ENCODE results near the gene SLC37A3. TPM values are rescaled to one million over a fixed set of nuclear protein-coding genes. Genes with fewer than 3 reads are reported as not detected.
"Not testable (repeated sequence)": the region's sequence is repeated elsewhere in the genome, so short reads cannot be mapped to it uniquely, and the experiment has no call there.

Gene SLC37A3
- total RNA-seq, 1 donor from 2014 or later: 71.0 TPM

DNA sequence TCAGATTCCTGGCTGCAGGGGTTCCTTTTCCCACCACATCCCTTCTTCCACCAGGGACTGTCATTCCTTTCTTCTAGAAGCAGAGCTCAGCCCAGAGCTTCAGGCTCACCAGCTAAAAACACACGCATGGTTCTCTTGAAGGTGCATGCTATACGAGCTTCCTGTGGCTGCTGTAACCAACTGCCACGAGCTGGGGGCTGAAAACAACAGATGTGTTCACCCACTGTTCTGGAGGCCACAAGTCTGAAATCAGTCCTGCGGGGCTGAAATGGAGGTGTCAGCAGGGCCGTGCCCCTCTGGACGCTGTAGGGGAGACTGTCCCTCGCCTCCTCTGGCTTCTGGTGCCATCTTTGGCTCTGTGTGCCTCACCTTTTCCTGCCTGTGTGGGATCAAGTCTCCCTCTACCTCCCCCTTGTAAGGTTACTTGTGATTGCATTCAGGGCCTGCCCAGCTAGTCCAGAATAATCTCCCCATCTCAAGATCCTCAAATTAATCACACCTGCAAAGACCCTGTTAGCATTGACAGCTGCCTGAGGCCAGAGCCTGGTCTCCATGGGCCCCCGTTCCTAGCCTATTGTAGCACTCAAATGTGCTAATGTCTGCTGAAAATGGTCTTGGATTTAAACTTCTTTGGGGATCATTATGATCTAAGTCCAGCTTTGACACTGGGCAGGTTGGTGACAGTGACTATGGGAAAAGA lies 19.3 kb upstream of the SLC37A3 start:
- no peak for FAIRE-seq

DNA sequence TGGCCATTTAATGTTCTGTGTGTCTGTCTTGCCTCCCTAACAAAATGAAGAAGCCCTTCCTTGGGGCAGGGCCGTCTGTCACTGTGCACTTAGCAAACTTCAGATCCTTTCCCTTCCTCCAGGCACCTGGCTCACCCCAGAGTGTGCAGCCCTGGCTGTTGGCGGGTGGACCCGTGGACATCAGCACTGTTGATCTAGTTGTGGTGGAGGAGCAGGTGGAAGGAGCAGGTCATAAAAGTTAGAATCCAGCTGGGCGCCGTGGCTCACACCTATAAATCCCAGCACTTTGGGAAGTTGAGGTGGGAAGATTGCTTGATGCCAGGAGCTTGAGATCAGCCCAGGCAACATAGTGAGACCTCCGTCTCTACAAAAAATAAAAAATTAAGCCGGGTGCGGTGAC lies 18.2 kb upstream of the SLC37A3 start:
- FAIRE-seq (no peak), DNase-seq (ENCODE audit: low read depth) (no peak)
- H3K4me2 ChIP-seq (ENCODE audit: low read length): no peak overlapping the region
- no peak overlapping the region for H3K27ac ChIP-seq (ENCODE audit: low read depth, low read length)
- H3K79me2 ChIP-seq (ENCODE audit: insufficient read depth, low read length): no peaks in the 10 kb centered on the region
- H3K27me3 ChIP-seq (ENCODE audit: insufficient read depth, low read length): peaks cover 2% of the 10 kb centered on the region
- H3K9ac ChIP-seq (ENCODE audit: low read length): no peak overlapping the region
- peak overlapping the region; percentile 1 for H3K27ac Mint-ChIP-seq (ENCODE audit: unreplicated experiment)
- no peaks in the 10 kb centered on the region for H3K9me3 ChIP-seq (ENCODE audit: insufficient read depth, low read depth, low read length)
- no peaks in the 10 kb centered on the region for H3K36me3 ChIP-seq (ENCODE audit: insufficient read depth, low read length)
- H3K4me1 ChIP-seq (ENCODE audit: insufficient read depth, low read length): no peaks in the 10 kb centered on the region
- TF ChIP-seq, protein P1, sequence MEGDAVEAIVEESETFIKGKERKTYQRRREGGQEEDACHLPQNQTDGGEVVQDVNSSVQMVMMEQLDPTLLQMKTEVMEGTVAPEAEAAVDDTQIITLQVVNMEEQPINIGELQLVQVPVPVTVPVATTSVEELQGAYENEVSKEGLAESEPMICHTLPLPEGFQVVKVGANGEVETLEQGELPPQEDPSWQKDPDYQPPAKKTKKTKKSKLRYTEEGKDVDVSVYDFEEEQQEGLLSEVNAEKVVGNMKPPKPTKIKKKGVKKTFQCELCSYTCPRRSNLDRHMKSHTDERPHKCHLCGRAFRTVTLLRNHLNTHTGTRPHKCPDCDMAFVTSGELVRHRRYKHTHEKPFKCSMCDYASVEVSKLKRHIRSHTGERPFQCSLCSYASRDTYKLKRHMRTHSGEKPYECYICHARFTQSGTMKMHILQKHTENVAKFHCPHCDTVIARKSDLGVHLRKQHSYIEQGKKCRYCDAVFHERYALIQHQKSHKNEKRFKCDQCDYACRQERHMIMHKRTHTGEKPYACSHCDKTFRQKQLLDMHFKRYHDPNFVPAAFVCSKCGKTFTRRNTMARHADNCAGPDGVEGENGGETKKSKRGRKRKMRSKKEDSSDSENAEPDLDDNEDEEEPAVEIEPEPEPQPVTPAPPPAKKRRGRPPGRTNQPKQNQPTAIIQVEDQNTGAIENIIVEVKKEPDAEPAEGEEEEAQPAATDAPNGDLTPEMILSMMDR (IDR thresholded peaks at IDR 0.05; ENCODE audit: insufficient read depth, low read depth, low read length): no peak
- TF ChIP-seq EZH2 (IDR thresholded peaks at IDR 0.05; ENCODE audit: insufficient read depth, low read length): no peak
- no peaks in the 10 kb centered on the region for H3K36me3 Mint-ChIP-seq (ENCODE audit: low read depth, unreplicated experiment)
- no peak overlapping the region for H3K4me3 ChIP-seq (ENCODE audit: insufficient read depth, low read depth, low read length)
- H2AFZ ChIP-seq (ENCODE audit: low read depth, low read length): no peak overlapping the region
- H3K9me3 Mint-ChIP-seq (ENCODE audit: unreplicated experiment): no peaks in the 10 kb centered on the region
- no peaks in the 10 kb centered on the region for H3K27me3 Mint-ChIP-seq (ENCODE audit: low read depth, unreplicated experiment)
- no peaks in the 10 kb centered on the region for H3K4me1 Mint-ChIP-seq (ENCODE audit: low read depth, unreplicated experiment)
- no peaks in the 10 kb centered on the region for H4K20me1 ChIP-seq (ENCODE audit: insufficient read depth, low read length)
- no peak overlapping the region for H3K4me3 Mint-ChIP-seq (ENCODE audit: unreplicated experiment)

More for the DNA sequence above, 19.3 kb upstream of the SLC37A3 start:
- Mint-ChIP-seq H3K4me3 (ENCODE audit: unreplicated experiment) (no peak overlapping the region), H3K9me3 (ENCODE audit: unreplicated experiment) (no peaks in the 10 kb centered on the region), H3K36me3 (ENCODE audit: low read depth, unreplicated experiment) (no peaks in the 10 kb centered on the region), H3K27me3 (ENCODE audit: low read depth, unreplicated experiment) (no peaks in the 10 kb centered on the region), H3K4me1 (ENCODE audit: low read depth, unreplicated experiment) (no peaks in the 10 kb centered on the region), H3K27ac (ENCODE audit: unreplicated experiment) (peak overlapping the region; percentile 31)
- Histone ChIP-seq H3K4me3 (ENCODE audit: insufficient read depth, low read depth, low read length) (no peak overlapping the region), H4K20me1 (ENCODE audit: insufficient read depth, low read length) (no peaks in the 10 kb centered on the region), H3K36me3 (ENCODE audit: insufficient read depth, low read length) (no peaks in the 10 kb centered on the region), H3K9ac (ENCODE audit: low read length) (no peak overlapping the region), H3K27me3 (ENCODE audit: insufficient read depth, low read length) (peaks cover 2% of the 10 kb centered on the region), H3K4me1 (ENCODE audit: insufficient read depth, low read length) (no peaks in the 10 kb centered on the region), H3K9me3 (ENCODE audit: insufficient read depth, low read depth, low read length) (no peaks in the 10 kb centered on the region), H3K4me2 (ENCODE audit: low read length) (no peak overlapping the region), H3K27ac (ENCODE audit: low read depth, low read length) (no peak overlapping the region), H2AFZ (ENCODE audit: low read depth, low read length) (no peak overlapping the region), H3K79me2 (ENCODE audit: insufficient read depth, low read length) (no peaks in the 10 kb centered on the region)
- no peak for DNase-seq (ENCODE audit: low read depth)
- TF ChIP-seq EZH2 (IDR thresholded peaks at IDR 0.05; ENCODE audit: insufficient read depth, low read length): no peak
- TF ChIP-seq, protein P1 (IDR thresholded peaks at IDR 0.05; ENCODE audit: insufficient read depth, low read depth, low read length): no peak

- H3K36me3 Mint-ChIP-seq (ENCODE audit: low read depth, unreplicated experiment); FAIRE-seq; H3K4me3 ChIP-seq (ENCODE audit: insufficient read depth, low read depth, low read length); H3K9me3 Mint-ChIP-seq (ENCODE audit: unreplicated experiment); H3K9me3 ChIP-seq (ENCODE audit: insufficient read depth, low read depth, low read length); H3K4me2 ChIP-seq (ENCODE audit: low read length); H3K27ac ChIP-seq (ENCODE audit: low read depth, low read length); H3K4me3 Mint-ChIP-seq (ENCODE audit: unreplicated experiment); H3K27me3 Mint-ChIP-seq (ENCODE audit: low read depth, unreplicated experiment); H4K20me1 ChIP-seq (ENCODE audit: insufficient read depth, low read length); H3K4me1 ChIP-seq (ENCODE audit: insufficient read depth, low read length); H3K79me2 ChIP-seq (ENCODE audit: insufficient read depth, low read length); H3K4me1 Mint-ChIP-seq (ENCODE audit: low read depth, unreplicated experiment); H3K27ac Mint-ChIP-seq (ENCODE audit: unreplicated experiment); H2AFZ ChIP-seq (ENCODE audit: low read depth, low read length); H3K36me3 ChIP-seq (ENCODE audit: insufficient read depth, low read length); H3K27me3 ChIP-seq (ENCODE audit: insufficient read depth, low read length); DNase-seq (ENCODE audit: low read depth); H3K9ac ChIP-seq (ENCODE audit: low read length): not testable (repeated sequence)
These were observed 17.5 kb upstream of the SLC37A3 start for GRCh38 chr7:140415816-140416215.
